ENCODE measurements around the gene KMT5C.
"Not testable (repeated sequence)": the region's sequence is repeated elsewhere in the genome, so short reads cannot be mapped to it uniquely, and the experiment has no call there.

Gene KMT5C

DNA sequence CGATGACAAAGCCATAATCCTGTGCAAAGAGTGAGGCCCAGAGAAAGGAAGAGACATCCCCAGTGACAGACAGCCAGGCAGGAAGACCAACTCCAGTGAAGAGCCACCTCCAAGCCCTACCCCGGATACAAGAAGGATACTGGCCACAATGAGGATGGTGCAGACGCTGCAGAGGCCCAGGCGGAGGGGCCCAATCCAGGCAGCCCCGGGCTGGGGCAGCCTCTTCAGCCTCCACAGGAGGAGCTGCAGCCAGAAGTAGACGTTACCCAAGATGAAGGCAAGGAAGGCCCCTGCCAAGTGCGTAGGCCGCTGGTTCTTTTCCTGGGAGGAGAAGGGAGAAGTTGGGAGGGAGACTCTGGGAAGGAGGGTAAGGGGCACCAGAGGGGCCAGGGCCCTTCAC, 23.0 kb upstream of the KMT5C start:
- DNase-seq (ENCODE audit: low read depth, low spot score), result no peak

DNA sequence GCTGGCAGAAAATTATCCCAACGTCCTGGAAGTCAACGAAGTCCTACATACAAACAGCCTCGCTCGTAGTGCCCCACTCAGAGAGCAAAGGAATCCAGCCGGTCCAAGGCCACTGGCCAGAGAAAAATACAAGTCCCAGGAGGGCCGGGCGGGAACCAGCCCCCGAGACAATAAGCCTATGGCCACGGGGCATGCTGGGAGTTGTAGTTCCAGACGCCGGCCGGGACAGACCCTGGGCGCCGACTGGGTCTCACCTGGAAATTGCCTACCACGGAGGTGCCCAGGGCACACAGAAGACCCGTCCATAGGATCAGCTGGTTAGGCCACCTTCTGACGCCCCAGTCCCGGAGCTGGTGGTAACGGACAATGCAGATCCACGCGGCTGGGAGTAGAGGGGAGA, 19.9 kb upstream of the KMT5C start:
- no peak for DNase-seq (ENCODE audit: low read depth, low spot score)

DNA sequence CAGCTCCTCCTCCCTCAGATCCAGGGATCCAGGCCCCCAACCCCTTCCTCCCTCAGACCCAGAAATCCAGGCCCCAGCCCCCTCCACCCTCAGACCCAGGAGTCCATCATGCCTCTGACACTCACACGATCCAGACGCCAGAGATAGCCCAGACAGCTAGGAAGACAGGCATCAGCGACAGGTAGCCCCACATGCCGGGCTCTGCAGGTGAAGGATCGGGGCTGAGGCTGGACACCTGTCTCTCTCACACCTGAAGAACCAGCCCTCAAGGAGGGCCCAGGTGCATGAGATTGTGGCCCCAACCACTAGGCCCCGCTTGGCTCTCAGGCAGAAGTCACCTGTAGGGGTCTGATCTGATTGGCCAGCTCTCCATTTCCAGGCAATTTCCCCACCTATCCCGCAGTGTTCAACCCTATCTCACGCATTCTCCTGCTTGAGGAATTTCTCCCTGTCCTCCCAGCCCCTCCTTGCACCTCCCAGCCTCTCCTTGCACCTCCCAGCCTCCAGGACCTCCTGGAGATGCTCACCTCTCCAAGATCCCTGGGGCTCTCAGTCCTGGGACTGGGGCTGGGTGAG, 18.7 kb upstream of the KMT5C start:
- DNase-seq (ENCODE audit: low read depth, low spot score), result no peak

DNA sequence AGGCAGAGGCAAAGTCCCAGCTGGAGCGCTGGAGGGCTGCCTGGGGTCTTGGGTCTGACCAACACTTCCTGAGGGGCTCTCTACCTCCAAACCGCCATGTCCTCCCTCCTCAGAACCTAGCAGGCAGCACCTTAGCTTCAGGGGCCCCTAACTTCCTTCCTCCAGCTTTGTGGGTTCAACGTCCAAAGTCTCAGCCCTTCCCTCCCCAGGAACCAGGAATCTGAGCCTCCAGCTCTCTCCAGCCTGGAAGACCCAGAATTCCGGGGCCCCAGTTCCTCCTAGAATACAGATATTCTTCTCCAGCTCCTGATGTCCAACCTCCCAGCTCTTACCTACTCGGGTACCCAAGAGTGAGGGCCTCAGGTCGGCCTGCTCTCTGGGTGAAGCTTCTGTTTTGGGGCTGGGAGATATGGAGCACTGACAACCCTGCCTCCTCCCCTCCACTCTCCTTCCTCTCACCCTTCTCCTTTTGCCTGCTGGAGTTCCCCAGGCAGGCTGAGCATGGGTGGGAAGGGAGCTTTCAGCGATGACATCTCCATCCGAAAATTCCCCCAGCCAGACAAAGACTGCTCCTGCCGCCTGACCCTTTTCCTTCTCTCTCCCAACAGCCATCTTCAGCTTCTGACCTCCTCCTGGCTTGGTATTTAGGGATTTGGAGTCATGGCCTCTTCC, 18.1 kb upstream of the KMT5C start:
- no peak for DNase-seq (ENCODE audit: low read depth, low spot score)

DNA sequence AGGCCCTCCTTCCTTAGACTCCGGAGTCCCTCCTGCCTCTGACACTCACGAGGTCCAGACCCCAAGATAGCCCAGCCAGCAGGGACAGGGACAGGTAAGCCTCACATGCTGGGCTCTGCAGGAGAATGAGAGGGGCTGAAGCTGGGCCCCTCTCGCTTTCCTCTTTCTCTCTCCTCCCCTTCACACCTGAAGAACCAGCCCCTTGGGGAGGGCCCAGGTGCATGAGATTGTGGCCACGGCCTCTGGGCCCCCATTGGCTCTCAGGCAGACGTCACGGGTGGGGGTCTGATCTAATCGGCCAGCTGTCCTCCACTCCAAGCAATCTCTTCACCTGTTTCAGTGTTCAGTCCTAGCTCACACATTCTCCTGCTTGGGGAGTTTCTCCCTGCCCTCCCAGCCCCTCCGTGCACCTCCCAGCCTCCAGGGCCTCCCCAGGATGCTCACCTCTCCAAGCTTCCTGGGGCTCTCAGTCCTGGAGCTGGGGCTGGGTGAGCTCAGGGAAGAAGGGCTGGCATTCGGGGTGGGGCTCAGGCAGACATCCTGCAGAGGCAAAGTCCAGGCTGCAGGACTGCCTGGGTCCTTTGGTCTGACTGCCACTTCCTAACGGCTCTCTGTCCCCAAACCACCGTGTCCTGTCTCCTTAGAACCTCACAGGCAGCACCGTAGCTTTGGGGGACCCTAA, 17.3 kb upstream of the KMT5C start:
- DNase-seq (ENCODE audit: low read depth, low spot score), result no peak

DNA sequence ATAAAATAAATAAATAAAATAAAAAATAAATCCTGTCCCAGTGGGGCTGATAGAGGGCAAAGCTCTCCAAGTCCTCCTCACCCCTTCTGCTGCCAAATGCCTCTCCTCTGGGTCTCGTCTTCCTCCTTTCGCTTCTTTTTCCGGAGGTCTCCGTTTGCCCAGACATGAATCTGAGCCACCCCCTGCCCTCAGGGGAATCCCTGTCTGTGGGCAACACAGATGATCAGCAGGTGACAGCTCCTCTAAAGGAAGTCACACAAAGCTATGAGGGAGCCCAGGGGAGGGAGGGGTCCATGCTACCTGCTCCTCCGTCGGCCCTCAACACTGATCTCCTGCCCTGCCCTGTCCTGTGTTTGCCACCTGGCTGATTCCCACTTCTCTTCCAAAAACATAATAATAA, 15.0 kb upstream of the KMT5C start:
- DNase-seq (ENCODE audit: low read depth, low spot score), result no peak

DNA sequence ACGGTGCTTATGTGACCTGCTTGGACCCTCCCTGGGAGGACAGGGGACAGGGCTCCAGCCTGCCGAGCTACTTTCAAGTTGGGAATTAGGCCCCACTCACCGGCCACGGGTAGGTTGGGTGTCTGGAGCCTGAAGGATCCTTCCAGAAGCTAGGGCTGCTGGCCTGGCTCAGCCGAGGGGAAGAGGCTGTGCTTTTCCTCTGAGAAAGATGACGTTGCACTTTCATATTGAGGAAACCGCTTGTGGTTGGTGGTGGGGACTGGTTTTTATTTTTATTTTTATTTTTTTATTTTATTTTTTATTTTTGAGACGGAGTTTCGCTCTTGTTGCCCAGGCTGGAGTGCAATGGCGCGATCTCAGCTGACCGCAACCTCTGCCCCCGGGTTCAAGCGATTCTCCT, 14.5 kb upstream of the KMT5C start, which contains the start of gene TMEM150B:
TSS of gene TMEM150B (minus strand) at position 170 of the 400 bp plus-strand sequence. CDS start 4,305 bp downstream, outside the sequence.
- no peak for DNase-seq (ENCODE audit: low read depth, low spot score)

DNA sequence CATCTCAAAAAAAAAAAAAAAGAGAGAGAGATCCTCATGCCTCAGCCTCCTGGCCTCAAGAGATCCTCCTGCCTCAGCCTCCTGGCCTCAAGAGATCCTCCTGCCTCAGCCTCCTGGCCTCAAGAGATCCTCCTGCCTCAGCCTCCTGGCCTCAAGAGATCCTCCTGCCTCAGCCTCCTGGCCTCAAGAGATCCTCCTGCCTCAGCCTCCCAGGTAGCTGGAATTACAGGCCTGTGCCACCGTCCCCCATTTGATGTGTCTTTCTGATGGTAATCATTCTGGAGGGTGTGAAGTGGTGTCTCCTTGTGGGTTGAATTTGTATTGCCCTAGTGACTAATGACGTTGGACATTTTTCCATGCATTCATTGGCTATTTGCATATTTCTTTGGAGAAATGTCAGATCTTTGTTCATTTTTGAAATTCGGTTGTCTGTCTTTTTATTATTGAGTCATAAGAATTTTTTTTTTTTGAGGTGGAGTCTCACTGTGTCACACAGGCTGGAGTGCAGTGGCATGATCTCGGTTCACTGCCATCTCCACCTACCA, 10.8 kb upstream of the KMT5C start:
- DNase-seq (ENCODE audit: low read depth, low spot score), result not testable (repeated sequence)

DNA sequence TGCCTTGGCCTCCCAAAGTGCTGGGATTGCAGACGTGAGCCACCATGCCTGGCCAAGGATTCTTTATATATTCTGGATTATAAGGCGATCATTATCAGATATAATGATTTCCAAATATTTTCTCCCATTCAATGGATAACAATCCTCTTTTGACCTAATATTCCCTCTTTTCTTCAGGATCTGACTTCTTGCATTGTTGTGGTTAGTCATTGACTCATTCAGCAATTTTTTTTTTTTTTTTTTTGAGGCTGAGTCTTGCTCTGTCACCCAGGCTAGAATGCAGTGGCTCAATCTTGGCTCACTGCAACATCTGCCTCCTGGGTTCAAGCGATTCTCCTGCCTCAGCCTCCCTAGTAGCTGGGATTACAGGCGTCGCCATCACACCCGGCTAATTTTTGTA, 9.9 kb upstream of the KMT5C start:
- not testable (repeated sequence) for DNase-seq (ENCODE audit: low read depth, low spot score)

DNA sequence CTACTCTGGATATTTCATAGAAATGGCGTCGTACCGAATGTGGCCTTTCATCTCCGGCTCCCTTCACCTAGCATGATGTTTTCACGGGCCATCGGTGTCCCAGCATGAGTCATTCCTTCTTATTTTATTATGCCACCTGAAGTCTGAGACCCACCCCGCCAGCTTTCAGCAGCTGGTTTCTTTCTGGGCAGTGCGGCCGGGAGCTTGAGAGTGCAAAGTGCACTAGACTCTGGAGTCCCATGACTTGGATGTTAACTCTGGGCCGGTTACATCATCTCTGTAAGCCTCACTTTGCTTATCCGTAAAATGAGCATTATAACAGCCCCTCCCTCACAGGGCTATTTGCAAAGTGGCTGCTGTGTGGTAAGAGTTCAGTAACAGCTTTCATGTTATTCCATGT, 5.8 kb upstream of the KMT5C start:
- no peak for DNase-seq (ENCODE audit: low read depth, low spot score)

DNA sequence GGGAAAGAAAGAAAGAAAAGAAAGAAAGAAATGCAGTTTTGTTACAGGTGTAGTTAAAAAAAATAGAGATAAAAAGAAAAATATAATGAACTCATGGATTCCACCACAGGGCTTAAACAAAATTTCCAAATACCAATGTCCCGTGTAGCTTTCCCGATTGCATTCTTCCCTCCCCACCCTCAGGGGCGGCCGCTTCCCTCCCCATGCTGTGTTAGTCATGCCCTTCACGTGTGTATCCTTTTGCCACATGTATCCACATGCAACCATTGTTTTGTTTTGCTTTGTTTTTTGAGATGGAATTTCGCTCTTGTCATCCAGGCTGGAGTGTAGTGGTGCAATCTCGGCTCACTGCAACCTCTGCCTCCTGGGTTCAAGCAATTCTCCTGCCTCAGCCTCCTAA, 3.6 kb upstream of the KMT5C start:
- DNase-seq (ENCODE audit: low read depth, low spot score), result no peak

DNA sequence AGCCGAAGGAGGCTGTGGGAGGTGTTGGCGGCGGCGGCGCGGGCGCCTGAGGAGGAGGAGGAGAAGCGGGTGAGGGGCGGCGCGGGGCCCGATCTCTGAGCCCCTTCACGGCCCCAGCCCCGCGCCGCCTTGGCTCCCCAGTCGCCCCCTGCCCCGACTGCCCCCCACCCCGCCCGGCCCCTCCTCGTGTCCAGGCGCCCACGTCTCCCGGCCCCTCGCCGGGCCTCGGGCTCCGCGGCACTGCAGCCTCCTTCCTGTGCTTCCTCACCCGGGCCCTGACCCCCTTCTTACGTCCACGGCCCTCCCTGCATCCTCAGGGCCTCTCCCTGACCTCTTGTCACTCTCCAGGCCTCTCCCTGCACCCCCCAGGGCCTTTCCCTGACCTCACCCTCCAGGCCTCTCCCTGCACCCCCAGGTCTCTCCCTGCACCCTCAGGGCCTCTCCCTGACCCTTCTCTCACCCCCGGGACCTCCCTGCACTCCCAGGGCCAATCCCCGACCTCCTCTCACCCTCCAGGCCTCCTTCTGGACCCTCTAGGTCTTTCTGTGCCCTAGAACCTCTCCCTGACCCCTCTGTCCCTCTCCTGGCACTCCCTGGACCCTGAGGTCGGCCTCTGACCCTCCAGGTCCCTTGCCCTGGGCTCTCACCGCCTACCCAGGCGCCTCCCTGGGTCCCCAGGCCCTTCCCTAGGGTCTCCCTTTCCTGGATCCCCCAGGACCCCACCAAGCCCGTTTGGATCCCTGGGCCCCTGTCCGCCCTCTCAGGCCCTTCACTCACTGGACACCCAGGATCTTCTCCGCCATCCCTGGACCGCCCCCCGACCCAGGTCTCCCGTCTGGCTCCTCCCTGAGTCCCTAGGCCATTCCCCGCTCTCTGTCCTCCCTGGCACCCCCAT, 460 bp downstream of the KMT5C start:
- DNase-seq (ENCODE audit: low read depth, low spot score), result no peak

DNA sequence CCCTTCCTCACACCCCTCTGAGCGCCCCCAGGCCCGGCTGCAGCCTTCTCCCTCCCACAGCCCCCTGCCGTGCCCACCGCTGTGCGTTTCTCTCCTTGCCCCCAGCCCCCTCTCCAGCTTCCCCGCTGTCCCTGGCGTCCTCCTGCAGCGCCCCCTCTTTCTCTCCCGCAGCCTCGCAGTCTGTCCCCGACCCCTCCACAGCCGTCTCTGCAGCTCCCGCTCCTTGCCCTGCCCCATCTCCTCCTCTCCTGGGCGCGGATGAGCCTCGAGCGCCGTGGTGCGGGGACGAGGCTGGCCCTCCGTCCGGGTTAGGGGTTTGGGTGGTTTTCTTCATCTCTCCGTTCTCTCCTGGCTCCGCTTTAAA, 1.1 kb downstream of the KMT5C start:
- DNase-seq (ENCODE audit: low read depth, low spot score), result no peak

DNA sequence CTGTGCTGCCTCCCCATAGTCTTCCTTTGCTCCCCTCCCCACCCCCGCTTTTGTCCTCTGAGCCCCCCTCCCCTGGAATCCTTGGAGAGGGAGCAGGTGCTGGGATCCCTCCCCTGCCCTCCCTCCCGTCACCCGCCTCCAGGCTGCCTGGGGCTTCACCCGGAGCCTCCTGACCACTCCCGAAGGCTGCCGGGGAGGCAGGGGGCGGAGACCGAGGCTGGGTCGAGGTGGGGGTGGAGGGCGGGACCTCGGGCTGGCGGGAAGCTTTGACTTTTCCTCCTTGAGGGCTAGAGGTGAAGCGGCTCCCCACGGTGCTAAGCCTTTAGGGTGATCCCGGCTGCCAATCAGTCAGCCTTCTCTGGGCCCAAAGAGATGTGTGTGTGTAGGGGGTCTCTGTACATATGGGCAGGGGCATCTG, 1.5 kb downstream of the KMT5C start:
- DNase-seq (ENCODE audit: low read depth, low spot score), result no peak

DNA sequence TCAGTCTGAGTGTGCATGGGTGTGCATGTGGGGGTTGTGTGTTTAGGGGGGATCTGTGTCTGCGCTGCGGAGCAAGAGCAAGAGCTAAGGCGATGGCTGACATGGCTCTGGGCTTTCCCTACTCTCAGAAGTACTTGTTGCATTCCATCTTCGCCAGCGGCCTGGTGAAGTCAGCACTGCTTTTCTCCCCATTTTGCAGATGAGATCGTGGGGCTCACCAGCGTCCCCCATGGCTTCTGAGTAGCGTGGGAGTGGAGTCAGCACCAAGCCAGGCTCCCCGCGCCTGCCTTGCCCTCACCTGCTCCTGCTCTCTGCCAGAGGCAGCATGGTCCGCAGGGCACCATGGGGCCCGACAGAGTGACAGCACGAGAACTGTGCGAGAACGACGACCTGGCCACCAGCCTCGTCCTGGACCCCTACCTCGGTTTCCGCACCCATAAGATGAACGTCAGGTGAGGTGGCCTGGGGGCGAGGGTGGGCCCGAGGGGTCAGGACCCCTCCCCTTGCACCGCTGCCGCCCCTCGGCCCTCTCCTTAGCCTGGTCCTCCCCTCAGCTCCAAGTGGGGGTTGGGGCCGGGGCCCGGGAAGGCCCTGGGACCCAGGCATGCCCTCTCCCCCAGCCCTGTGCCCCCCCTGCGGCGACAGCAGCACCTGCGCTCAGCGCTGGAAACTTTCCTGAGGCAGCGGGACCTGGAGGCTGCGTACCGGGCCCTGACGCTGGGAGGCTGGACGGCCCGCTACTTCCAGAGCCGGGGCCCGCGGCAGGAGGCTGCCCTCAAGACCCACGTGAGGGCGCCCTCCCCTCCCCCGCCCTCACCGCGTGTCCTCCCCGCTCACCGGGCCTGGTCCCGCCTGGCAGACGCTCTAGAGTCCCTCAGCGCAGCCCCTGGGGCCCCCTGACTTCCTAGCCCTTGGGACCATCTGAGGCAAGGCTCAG, 2.2 kb downstream of the KMT5C start:
- no peak for DNase-seq (ENCODE audit: low read depth, low spot score)

DNA sequence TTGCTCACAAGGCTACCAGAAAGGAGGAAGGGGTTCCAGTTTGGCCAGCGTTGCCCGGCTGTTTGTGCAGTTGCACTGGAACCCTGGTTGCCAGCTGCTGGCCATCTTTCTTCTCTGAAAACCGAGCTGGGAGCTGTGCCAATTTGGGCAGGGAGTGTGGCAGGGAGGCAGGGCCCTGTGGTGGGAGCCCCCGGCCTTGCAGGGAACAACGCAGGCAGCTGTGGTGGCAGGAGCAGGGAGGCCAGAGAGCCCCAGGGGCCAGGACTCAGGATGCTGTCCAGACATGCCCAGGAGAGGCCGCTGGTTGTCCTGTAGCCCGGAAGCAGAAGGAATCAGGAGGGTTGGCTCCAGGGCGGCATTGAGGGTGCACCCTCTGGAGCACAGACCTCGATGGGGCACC, 4.8 kb downstream of the KMT5C start:
- DNase-seq (ENCODE audit: low read depth, low spot score), result no peak

DNA sequence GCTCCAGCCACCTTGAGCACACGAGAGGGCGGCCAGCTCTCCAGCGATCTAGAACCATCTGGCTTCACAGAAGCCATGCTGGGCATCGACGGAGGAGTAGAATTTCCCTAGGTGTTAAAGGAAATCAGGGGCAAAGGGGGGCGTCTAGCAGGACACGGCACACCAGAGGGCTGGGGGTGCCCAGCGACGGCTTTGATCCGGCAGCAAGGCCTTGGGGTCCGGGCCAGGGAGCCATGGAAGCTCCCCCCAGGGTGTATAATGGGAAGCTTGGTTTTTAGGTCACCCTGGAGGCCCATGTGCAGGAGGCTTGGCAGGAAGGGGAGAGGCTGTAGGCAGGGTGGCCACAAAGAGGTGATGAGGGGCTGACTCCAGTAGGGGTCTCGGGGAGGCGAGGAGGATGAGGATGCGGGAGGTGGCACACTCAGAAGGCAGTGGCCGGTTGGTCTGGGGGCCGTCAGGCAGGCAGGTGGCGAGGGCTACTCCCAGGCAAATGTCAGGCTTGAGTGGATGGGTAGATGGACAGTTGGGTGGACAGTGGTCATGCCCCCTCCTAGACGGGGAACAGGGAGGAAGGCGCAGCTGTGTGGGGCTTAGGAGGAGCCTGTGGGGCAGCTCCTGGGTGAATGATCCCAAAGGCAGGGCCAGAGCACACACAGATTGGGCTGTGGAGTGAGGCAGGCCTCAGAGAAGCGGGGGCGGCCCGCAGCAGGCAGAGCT, 5.6 kb downstream of the KMT5C start:
- no peak for DNase-seq (ENCODE audit: low read depth, low spot score)

DNA sequence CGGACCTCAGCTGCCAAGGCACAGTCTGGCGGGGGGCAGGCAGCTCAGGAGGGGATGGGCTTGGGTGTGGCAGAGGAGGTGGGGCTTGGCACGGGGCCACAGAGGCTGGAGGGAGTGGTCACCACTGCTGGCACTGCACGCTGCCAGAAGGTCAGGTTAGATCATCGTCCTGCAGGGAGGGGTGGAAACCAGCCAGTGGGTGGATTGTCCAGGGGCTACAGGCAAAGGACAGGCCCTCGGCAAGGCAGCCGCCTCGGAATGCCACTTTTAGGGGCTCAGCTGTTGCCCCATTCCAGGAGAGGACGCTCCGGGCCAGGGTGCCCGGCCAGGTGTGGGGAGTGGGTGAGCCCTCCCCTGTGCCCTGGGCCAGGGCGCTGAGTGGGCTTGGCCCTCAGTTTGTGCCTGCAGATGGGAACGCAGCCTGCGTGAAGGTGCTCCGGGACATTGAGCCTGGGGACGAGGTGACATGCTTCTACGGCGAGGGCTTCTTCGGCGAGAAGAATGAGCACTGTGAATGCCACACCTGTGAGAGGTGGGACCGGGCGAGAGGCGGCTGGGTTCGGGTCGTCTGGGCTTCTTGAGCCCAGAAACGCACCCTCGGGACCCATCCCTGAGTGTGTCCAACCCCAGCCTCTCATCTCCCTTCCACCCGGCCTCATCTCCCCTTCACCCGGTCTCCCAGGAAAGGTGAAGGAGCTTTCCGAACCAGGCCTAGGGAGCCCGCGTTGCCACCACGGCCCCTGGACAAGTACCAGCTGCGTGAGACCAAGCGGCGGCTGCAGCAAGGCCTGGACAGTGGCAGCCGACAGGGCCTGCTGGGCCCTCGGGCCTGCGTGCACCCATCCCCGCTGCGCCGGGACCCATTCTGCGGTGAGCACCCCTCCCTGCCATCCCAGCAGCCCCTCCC, 6.4 kb downstream of the KMT5C start:
- DNase-seq (ENCODE audit: low read depth, low spot score), result no peak
